ENCODE measurements around the gene CAPN14.

The CAPN14 gene

GRCh38 chr2:31138037-31138962 lies 79.0 kb downstream of the CAPN14 start, which contains the start of gene GALNT14:
Gene GALNT14, minus strand, starts transcription at chr2:31138440. Its CDS starts 354 bp downstream, at chr2:31138086.
- DNase-seq, result peak; percentile 25

DNA sequence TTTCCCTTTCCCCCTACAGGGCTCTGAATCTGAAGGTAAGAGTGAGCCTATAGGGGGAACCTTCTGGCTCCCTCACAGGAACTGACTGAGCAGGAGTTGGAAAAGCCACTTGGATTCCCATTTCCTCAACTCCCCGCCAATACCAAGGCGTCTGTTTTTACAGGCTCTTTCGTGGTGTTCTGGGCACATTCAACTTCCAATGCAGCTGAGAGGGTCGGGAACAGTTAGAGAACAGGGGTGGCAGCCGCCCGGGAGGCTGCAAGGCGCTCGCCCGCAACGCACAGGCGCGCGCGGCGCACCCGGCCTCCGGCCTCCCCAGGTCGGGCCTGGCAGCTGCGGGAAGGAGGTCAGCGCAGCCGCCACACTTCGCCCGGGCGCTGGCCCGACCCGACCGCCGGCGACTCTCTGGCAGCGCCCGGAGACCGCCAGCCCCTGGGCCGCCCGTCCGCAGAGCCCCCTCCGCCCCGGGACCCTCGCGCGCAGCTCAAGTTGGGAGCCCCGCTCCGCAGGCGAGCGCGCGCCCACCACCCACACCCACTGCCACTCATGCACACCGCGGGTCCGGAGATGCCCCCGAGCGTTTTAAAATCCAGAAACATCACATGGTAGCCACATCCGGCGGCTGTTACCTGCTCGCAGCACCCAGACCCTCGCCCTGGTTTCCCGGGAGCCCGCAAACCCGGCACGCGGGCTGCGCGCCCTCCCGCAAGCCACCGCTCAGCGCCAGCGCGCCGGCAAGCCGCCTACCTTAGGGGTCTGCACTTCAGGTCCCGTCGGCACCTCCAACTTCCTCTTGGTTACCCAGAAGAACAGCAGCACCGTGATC lies 79.9 kb downstream of the CAPN14 start:
- DNase-seq, result no peak

DNA sequence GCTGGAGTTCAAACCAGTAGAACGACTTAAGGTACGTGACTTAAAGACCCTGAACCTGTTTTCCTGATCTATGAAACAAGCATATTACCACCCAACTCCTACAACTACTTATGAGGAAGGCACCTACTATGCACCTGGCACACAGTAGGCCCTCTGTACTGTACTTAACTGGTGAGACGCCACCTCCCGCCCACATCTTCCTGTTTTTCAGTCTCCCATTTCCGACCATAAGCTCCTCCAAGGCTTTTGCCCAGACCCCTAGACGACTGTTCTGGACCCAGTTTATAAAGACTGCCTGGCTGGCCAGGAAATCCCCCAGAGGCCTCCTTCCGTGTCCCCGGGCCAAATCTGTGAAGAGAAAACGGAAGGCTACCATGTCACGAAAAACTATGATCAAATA lies 80.6 kb downstream of the CAPN14 start:
- no peak for DNase-seq

DNA sequence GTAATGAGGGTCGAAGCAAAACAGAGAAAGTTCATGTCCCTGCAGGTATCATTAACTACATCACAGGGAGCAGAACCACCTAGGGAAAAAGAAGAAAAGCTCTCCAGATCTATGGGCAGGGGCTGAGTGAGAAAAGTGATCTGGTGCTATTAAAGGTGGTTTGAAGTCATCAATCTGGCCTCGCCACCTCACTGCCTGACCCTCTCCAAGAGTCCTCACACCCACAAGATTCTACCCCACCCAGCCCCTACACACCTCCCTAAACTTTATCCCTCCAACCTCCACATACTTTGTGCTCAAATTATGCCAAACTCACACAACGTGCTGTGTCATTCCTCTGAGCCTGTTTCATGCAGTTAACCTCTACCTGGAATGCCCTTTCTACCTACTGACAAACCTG lies 81.3 kb downstream of the CAPN14 start:
- DNase-seq, result no peak

DNA sequence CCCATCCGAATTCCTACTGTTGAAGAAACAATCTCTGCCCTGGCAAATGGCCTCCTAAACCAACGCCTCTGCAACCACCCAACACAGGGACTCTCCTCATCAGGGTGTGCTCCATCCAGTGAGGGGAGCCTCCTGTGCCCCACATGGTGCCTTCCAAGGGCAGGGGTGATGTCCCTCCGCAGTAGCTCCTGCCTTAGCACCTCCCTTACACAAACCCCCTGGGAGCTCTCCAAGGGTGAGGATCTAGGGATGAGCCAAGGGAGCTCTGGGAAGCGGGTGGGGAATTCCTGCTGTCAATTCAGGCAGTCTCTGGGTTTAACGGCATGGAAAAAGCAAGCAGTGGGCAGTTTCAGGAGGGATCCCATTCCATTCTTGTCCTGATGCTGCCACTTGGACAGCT lies 82.8 kb downstream of the CAPN14 start:
- no peak for DNase-seq

DNA sequence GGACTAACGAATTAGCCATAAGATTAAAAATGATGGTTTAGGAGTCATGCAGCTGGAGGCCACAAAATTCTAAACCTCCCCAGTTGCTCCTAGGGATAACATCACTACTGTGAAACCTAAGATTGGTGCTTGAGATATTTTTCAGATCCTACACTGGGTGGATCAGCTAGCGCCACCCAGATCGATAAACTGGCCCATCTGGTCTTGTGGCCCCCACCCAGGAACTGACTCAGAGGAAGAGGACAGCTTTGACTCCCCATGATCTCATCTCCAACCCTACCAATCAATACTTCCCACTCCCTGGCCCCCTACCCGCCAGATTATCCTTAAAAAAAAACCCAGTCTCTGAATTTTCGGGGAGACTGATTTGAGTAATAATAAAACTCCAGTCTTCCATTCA lies 84.5 kb downstream of the CAPN14 start:
- no peak for DNase-seq

- no peak for DNase-seq
Measured at GRCh38 chr2:31131871-31132270, 85.4 kb downstream of the CAPN14 start.

- DNase-seq, result no peak
Measured at GRCh38 chr2:31129375-31130171, 87.7 kb downstream of the CAPN14 start.

- no peak for DNase-seq
Measured at GRCh38 chr2:31127931-31128330, 89.4 kb downstream of the CAPN14 start.

DNA sequence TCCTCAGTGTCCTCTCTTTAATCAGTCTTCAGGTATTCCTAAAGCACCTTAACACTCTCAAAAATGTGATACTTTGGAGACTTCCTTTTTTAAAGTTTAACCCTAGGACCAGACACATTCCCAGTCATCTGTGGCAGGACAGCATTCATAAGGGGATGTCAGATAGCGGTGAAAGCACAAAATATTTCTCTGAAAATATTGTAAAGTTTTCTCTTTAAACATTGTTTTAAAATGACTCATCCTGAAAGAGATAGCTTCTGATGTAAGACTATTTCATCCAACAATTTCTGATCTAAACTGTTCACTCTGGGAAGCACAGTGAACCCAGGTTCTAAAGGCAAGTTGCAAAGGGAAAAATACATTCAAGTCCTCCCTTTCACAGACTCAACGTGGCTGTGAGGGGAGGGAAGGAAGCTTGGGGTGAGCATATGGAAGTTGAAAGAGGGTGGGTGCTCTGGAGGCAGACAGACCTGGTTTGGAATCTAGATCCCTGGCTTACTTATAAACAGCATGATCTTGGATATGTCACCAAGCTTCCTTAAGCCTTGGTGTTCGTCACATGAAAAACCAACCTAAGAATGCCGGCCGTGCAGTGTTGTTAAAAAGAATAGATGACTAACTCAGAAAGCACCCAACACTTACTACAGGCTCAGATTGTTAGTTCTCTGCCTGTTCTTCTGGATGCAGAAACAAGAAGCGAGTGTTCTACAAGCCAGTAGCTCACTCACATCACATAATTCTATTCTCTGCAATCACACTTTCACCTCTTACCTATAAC lies 91.2 kb downstream of the CAPN14 start:
- no peak for DNase-seq

- DNase-seq, result no peak
Measured at GRCh38 chr2:31124904-31125303, 92.4 kb downstream of the CAPN14 start.

Data from T1000 (cell line).